HEK293 (cell line): ENCODE data around the gene CDRT4.

Experiments
- CTCF ChIA-PET: fragments of 350-600 bp; formaldehyde crosslinking; extraction: SDS; loops from one replicate; lab custom pipeline; 2021; ENCODE audit warnings: antibody characterized with exemption; lab: Yijun Ruan, JAX
- POLR2A ChIA-PET: fragments of 300-600 bp; formaldehyde crosslinking; extraction: SDS; loops from one replicate; lab custom pipeline; 2020; ENCODE audit warnings: antibody characterized with exemption, inconsistent platforms; lab: Yijun Ruan, JAX
- H3K27ac ChIP-seq: fragments of 200-500 bp; sonication (Bioruptor generic); 2 replicates; pipeline ENCODE4 v1.5.1; 2014; ENCODE audit warnings: low read depth, low read length, control low read depth, inconsistent platforms; ENCODE audit errors: extremely low read depth
- H3K36me3 ChIP-seq, 2 experiments: fragments of 200-500 bp in 1 of 2; sonication (Bioruptor generic) in 1 of 2; 1 replicate in 1 of 2; 2 replicates in 1 of 2; pipeline ENCODE4 v1.5.1; 2014 to 2017; ENCODE audit warnings: inconsistent platforms in 2 of 2, low read length in 2 of 2; ENCODE audit not compliant: control insufficient read depth in 2 of 2, insufficient read depth in 1 of 2
- H3K4me1 ChIP-seq: fragments of 200-500 bp; sonication (Bioruptor generic); 2 replicates; pipeline ENCODE4 v1.5.1; 2014; ENCODE audit warnings: mild to moderate bottlenecking, low read length, inconsistent platforms; ENCODE audit not compliant: control insufficient read depth, insufficient read depth
- H3K4me3 ChIP-seq: 2 replicates; pipeline ENCODE4 v1.5.1; 2011; ENCODE audit warnings: low read depth, mild to moderate bottlenecking, control low read depth, low read length, moderate library complexity
- H3K9me3 ChIP-seq: fragments of 200-500 bp; sonication (Bioruptor generic); 2 replicates; pipeline ENCODE4 v1.5.1; 2014; ENCODE audit warnings: low read depth, low read length, inconsistent platforms; ENCODE audit not compliant: control insufficient read depth, insufficient read depth
- FEZF1 ChIP-seq: fragments of 450-650 bp; formaldehyde crosslinking; IDR thresholded peaks from 2 replicates; pipeline ENCODE4 v1.5.1; 2016; ENCODE audit warnings: missing biosample characterization, missing genetic modification characterization
- GLI4 ChIP-seq: fragments of 450-650 bp; formaldehyde crosslinking; IDR thresholded peaks from 2 replicates; pipeline ENCODE4 v1.5.1; 2016; ENCODE audit warnings: missing biosample characterization, missing genetic modification characterization
- INSM2 ChIP-seq: fragments of 450-650 bp; formaldehyde crosslinking; IDR thresholded peaks from 2 replicates; pipeline ENCODE4 v1.5.1; 2016; ENCODE audit warnings: missing biosample characterization, missing genetic modification characterization
- KLF1 ChIP-seq: fragments of 450-650 bp; formaldehyde crosslinking; IDR thresholded peaks from 2 replicates; pipeline ENCODE4 v1.5.1; 2016; ENCODE audit warnings: missing biosample characterization, missing genetic modification characterization
- PRDM4 ChIP-seq: fragments of 450-650 bp; formaldehyde crosslinking; IDR thresholded peaks from 2 replicates; pipeline ENCODE4 v1.5.1; 2017; ENCODE audit warnings: missing biosample characterization, missing genetic modification characterization
- PRDM6 ChIP-seq: fragments of 450-650 bp; formaldehyde crosslinking; IDR thresholded peaks from 2 replicates; pipeline ENCODE4 v1.5.1; 2017; ENCODE audit warnings: missing biosample characterization, missing genetic modification characterization
- SCRT1 ChIP-seq: fragments of 450-650 bp; formaldehyde crosslinking; IDR thresholded peaks from 2 replicates; pipeline ENCODE4 v1.5.1; 2016; ENCODE audit warnings: missing biosample characterization, missing genetic modification characterization, borderline replicate concordance
- YY1 ChIP-seq: fragments of 450-650 bp; formaldehyde crosslinking; IDR thresholded peaks from 2 replicates; pipeline ENCODE4 v1.5.1; 2018; ENCODE audit warnings: missing biosample characterization, missing genetic modification characterization
- ZBTB44 ChIP-seq: fragments of 450-650 bp; IDR thresholded peaks from 2 replicates; pipeline ENCODE4 v1.5.1; 2018; ENCODE audit warnings: missing biosample characterization, mild to moderate bottlenecking, missing genetic modification characterization
- ZBTB49 ChIP-seq: fragments of 450-650 bp; formaldehyde crosslinking; IDR thresholded peaks from 2 replicates; pipeline ENCODE4 v1.5.1; 2016; ENCODE audit warnings: missing biosample characterization, missing genetic modification characterization, low read depth
- ZBTB8A ChIP-seq: fragments of 450-650 bp; formaldehyde crosslinking; IDR thresholded peaks from 2 replicates; pipeline ENCODE4 v1.5.1; 2016; ENCODE audit warnings: missing biosample characterization, missing genetic modification characterization
- ZNF112 ChIP-seq: fragments of 450-650 bp; formaldehyde crosslinking; IDR thresholded peaks from 2 replicates; pipeline ENCODE4 v1.5.0; 2017; ENCODE audit warnings: missing biosample characterization, missing genetic modification characterization
- ZNF140 ChIP-seq: fragments of 450-650 bp; formaldehyde crosslinking; IDR thresholded peaks from 2 replicates; pipeline ENCODE4 v1.5.1; 2016; ENCODE audit warnings: missing biosample characterization, missing genetic modification characterization
- ZNF211 ChIP-seq: fragments of 450-650 bp; formaldehyde crosslinking; IDR thresholded peaks from 2 replicates; pipeline ENCODE4 v1.5.1; 2016; ENCODE audit warnings: low read depth, missing biosample characterization, missing genetic modification characterization
- ZNF214 ChIP-seq: fragments of 450-650 bp; formaldehyde crosslinking; IDR thresholded peaks from 2 replicates; pipeline ENCODE4 v1.5.1; 2017; ENCODE audit warnings: missing biosample characterization, mild to moderate bottlenecking, missing genetic modification characterization, borderline replicate concordance
- ZNF221 ChIP-seq: fragments of 450-650 bp; formaldehyde crosslinking; IDR thresholded peaks from 2 replicates; pipeline ENCODE4 v1.5.1; 2017; ENCODE audit warnings: missing biosample characterization, missing genetic modification characterization, borderline replicate concordance
- ZNF239 ChIP-seq: fragments of 450-650 bp; formaldehyde crosslinking; IDR thresholded peaks from 2 replicates; pipeline ENCODE4 v1.5.1; 2016; ENCODE audit warnings: missing biosample characterization, missing genetic modification characterization
- ZNF324 ChIP-seq: fragments of 450-650 bp; formaldehyde crosslinking; IDR thresholded peaks from 2 replicates; pipeline ENCODE4 v1.5.1; 2016; ENCODE audit warnings: missing biosample characterization, missing genetic modification characterization
- ZNF362 ChIP-seq: fragments of 450-650 bp; formaldehyde crosslinking; IDR thresholded peaks from 2 replicates; pipeline ENCODE4 v1.5.1; 2016; ENCODE audit warnings: missing biosample characterization, missing genetic modification characterization
- ZNF366 ChIP-seq: fragments of 450-650 bp; formaldehyde crosslinking; conservative IDR thresholded peaks from 2 replicates; pipeline ENCODE4 v1.5.1; 2016; ENCODE audit warnings: missing biosample characterization, missing genetic modification characterization
- ZNF501 ChIP-seq: fragments of 450-650 bp; formaldehyde crosslinking; IDR thresholded peaks from 2 replicates; pipeline ENCODE4 v1.5.1; 2016; ENCODE audit warnings: missing biosample characterization, missing genetic modification characterization
- ZNF654 ChIP-seq: fragments of 450-650 bp; formaldehyde crosslinking; IDR thresholded peaks from 2 replicates; pipeline ENCODE4 v1.5.1; 2016; ENCODE audit warnings: low read depth, missing biosample characterization, missing genetic modification characterization
- ZNF701 ChIP-seq: fragments of 450-650 bp; formaldehyde crosslinking; IDR thresholded peaks from 2 replicates; pipeline ENCODE4 v1.5.1; 2016; ENCODE audit warnings: missing biosample characterization, missing genetic modification characterization
- ZNF776 ChIP-seq: fragments of 450-650 bp; formaldehyde crosslinking; IDR thresholded peaks from 2 replicates; pipeline ENCODE4 v1.5.0; 2017; ENCODE audit warnings: missing biosample characterization, missing genetic modification characterization, borderline replicate concordance
- ZNF777 ChIP-seq: fragments of 450-650 bp; formaldehyde crosslinking; IDR thresholded peaks from 2 replicates; pipeline ENCODE4 v1.5.1; 2017; ENCODE audit warnings: missing biosample characterization, missing genetic modification characterization, borderline replicate concordance
- ZNF830 ChIP-seq: fragments of 450-650 bp; IDR thresholded peaks from 2 replicates; pipeline ENCODE4 v1.5.0; 2018; ENCODE audit warnings: missing biosample characterization, missing genetic modification characterization, low read depth, mild to moderate bottlenecking, moderate library complexity
- ZNF837 ChIP-seq: fragments of 450-650 bp; formaldehyde crosslinking; IDR thresholded peaks from 2 replicates; pipeline ENCODE4 v1.5.1; 2016; ENCODE audit warnings: missing biosample characterization, missing genetic modification characterization

CDRT4 gene

GRCh38 chr17:15444805-15445204 is 22.6 kb downstream of the CDRT4 start:
- H3K9me3 ChIP-seq: no peaks in the 10 kb centered on the region
- no peak overlapping the region for H3K4me3 ChIP-seq
- ChIA-PET POLR2A (interaction anchor here (0.7 to 0.8 kb wide), 3 partner anchors 8 to 1136 kb away, joined by 3 read pairs; no protein-coding TSS in a partner anchor), CTCF (interaction anchor here (0.6 to 2.1 kb wide), 5 partner anchors 8 to 500 kb away, joined by 3 to 13 read pairs (median 3); partner anchors contain the start of gene ADORA2B)
- H3K4me1 ChIP-seq: peaks cover 11% of the 10 kb centered on the region
- peak overlapping the region; percentile 16; the same call in 1 of the 2 replicates for H3K27ac ChIP-seq
- peaks cover 0 to 3% of the 10 kb centered on the region in 2 experiments; a peak in 1 of 3 replicates for H3K36me3 ChIP-seq
- TF ChIP-seq ZNF214 (tag by site-specific recombination) (no peak), GLI4 (tag by site-specific recombination) (no peak), ZNF776 (no peak), ZNF239 (no peak), INSM2 (tag by site-specific recombination) (no peak), ZNF501 (tag by site-specific recombination) (no peak), PRDM4 (no peak), ZNF362 (tag by site-specific recombination) (no peak), ZBTB49 (tag by site-specific recombination) (no peak), SCRT1 (tag by site-specific recombination) (no peak), YY1 (tag by site-specific recombination) (no peak), ZNF221 (tag by site-specific recombination) (no peak), ZNF366 (tag by site-specific recombination) (peak; percentile 49), ZBTB44 (peak; percentile 77), ZNF837 (tag by site-specific recombination) (no peak), ZNF701 (tag by site-specific recombination) (no peak), PRDM6 (tag by site-specific recombination) (peak; percentile 76), KLF1 (no peak), ZBTB8A (no peak), ZNF830 (no peak), ZNF324 (tag by site-specific recombination) (no peak), ZNF211 (tag by site-specific recombination) (no peak), ZNF140 (tag by site-specific recombination) (no peak), ZNF654 (no peak), FEZF1 (tag by site-specific recombination) (no peak; the same call in 1 of the 2 replicates), ZNF777 (tag by site-specific recombination) (no peak), ZNF112 (tag by site-specific recombination) (no peak)
